Measurements from ENCODE around the gene MET.
"Not testable (repeated sequence)": the region's sequence is repeated elsewhere in the genome, so short reads cannot be mapped to it uniquely, and the experiment has no call there.

- TF ChIP-seq CTCF (conservative IDR thresholded peaks at IDR 0.05 in 1 of 2, IDR thresholded peaks at IDR 0.05 in 1 of 2; ENCODE audit: extremely low read depth in 1 of 2, insufficient read depth in 1 of 2, low read depth in 1 of 2, low read length in 2 of 2); EZH2 (IDR thresholded peaks at IDR 0.05; ENCODE audit: borderline replicate concordance, low read length): not testable (repeated sequence)
Measured at GRCh38 chr7:116751070-116751469, 79.1 kb downstream of the MET start.

All from mammary epithelial cell (primary cell).